ENCODE data around the gene TTLL5.

TTLL5 gene

GRCh38 chr14:75824318-75824717 is 163.3 kb downstream of the TTLL5 start:
- Histone ChIP-seq H3K36me3 (ENCODE audit: control insufficient read depth, insufficient read depth, low read length, severe bottlenecking) (peaks cover 11% of the 10 kb centered on the region), H3K9ac (ENCODE audit: low read length) (no peak overlapping the region), H3K4me3 (ENCODE audit: low read length) (no peak overlapping the region), H3K9me3 (ENCODE audit: control insufficient read depth, low read length) (no peaks in the 10 kb centered on the region), H3K4me1 (ENCODE audit: control insufficient read depth, insufficient read depth, low read length) (peaks cover 57% of the 10 kb centered on the region), H3K27me3 (replicated peaks; ENCODE audit: control insufficient read depth, insufficient read depth, low read length) (no peaks in the 10 kb centered on the region)
- peak; percentile 44 for DNase-seq (ENCODE audit: low read depth)

DNA sequence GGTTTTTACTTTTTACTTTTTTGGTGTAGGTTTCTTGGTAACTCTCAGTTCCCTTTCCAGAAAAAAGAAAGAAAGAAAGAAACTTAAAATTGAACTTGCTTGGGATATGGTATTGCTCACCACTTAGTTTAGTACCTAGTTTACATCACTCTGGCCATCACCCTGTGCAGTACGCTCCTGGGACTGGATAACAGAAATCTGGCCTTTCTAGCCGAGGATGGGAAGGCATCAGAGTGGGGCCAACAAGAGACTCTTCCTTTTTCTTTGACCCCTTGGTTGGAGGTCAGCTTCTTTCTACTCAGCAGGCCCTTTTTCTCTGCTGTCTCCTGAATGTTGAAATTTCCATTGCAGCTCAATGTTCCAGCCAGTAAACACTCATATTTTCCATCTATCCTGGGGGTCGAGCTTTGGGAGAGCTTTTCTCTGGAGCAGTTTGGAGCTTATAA is 164.1 kb downstream of the TTLL5 start:
- peaks cover 5% of the 10 kb centered on the region for H3K36me3 ChIP-seq (ENCODE audit: control insufficient read depth, insufficient read depth, low read length, severe bottlenecking)
- H3K9me3 ChIP-seq (ENCODE audit: control insufficient read depth, low read length) = no peaks in the 10 kb centered on the region
- peak; percentile 65 for DNase-seq (ENCODE audit: low read depth)
- peaks cover 57% of the 10 kb centered on the region for H3K4me1 ChIP-seq (ENCODE audit: control insufficient read depth, insufficient read depth, low read length)
- no peak overlapping the region for H3K9ac ChIP-seq (ENCODE audit: low read length)
- H3K4me3 ChIP-seq (ENCODE audit: low read length) = no peak overlapping the region
- no peaks in the 10 kb centered on the region for H3K27me3 ChIP-seq (replicated peaks; ENCODE audit: control insufficient read depth, insufficient read depth, low read length)

DNA sequence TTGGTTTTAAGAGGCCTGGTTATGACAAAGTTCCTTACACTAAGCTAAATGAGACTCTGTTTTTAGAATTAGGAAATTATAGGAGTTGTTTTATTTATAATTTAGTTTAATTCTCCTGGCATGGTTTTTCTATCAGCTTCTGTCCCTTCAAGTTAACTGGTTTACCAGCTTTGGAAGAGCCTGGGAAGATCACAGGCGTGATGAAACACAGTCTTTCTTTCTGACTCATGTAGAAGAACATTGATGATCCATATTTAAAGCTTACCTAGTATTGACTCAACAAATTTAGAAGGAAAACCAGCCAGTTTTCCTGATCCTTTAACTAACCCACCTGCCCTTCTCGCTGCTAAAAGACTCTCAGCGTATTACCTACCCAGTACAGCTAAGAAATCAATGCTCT is 165.6 kb downstream of the TTLL5 start:
- no peaks in the 10 kb centered on the region for H3K36me3 ChIP-seq (ENCODE audit: control insufficient read depth, insufficient read depth, low read length, severe bottlenecking)
- DNase-seq (ENCODE audit: low read depth) = no peak
- no peak overlapping the region for H3K9ac ChIP-seq (ENCODE audit: low read length)
- H3K4me3 ChIP-seq (ENCODE audit: low read length) = no peak overlapping the region
- H3K4me1 ChIP-seq (ENCODE audit: control insufficient read depth, insufficient read depth, low read length) = peaks cover 57% of the 10 kb centered on the region
- H3K9me3 ChIP-seq (ENCODE audit: control insufficient read depth, low read length) = no peaks in the 10 kb centered on the region
- H3K27me3 ChIP-seq (replicated peaks; ENCODE audit: control insufficient read depth, insufficient read depth, low read length) = no peaks in the 10 kb centered on the region

- no peak overlapping the region for H3K9ac ChIP-seq (ENCODE audit: low read length)
- no peak overlapping the region for H3K4me3 ChIP-seq (ENCODE audit: low read length)
- no peaks in the 10 kb centered on the region for H3K36me3 ChIP-seq (ENCODE audit: control insufficient read depth, insufficient read depth, low read length, severe bottlenecking)
- H3K27me3 ChIP-seq (replicated peaks; ENCODE audit: control insufficient read depth, insufficient read depth, low read length) = no peaks in the 10 kb centered on the region
- peaks cover 57% of the 10 kb centered on the region for H3K4me1 ChIP-seq (ENCODE audit: control insufficient read depth, insufficient read depth, low read length)
- no peak for DNase-seq (ENCODE audit: low read depth)
- H3K9me3 ChIP-seq (ENCODE audit: control insufficient read depth, low read length) = no peaks in the 10 kb centered on the region
These were observed 166.3 kb downstream of the TTLL5 start for GRCh38 chr14:75827331-75827730.

DNA sequence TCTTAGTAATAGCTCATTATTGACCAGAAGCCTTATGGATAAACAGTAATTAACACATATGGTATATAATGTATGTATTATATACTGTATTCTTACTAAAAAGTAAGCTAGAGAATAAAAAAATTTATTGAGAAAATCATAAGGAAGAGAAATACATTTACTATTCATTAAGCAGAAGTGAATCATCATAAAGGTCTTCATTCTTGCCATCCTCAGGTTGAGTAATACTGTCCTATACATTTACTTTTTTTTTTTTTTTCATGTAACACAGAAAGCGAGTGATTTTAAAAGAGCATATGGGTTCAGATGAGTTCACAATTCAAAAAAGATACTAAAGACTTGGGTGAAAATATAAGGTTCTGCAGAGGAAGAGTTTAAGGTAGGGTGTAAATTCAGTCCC is 168.3 kb downstream of the TTLL5 start:
- no peak for DNase-seq (ENCODE audit: low read depth)
- no peak overlapping the region for H3K9ac ChIP-seq (ENCODE audit: low read length)
- peaks cover 43% of the 10 kb centered on the region for H3K4me1 ChIP-seq (ENCODE audit: control insufficient read depth, insufficient read depth, low read length)
- no peaks in the 10 kb centered on the region for H3K36me3 ChIP-seq (ENCODE audit: control insufficient read depth, insufficient read depth, low read length, severe bottlenecking)
- no peak overlapping the region for H3K4me3 ChIP-seq (ENCODE audit: low read length)
- H3K27me3 ChIP-seq (replicated peaks; ENCODE audit: control insufficient read depth, insufficient read depth, low read length) = no peaks in the 10 kb centered on the region
- H3K9me3 ChIP-seq (ENCODE audit: control insufficient read depth, low read length) = no peaks in the 10 kb centered on the region

- Histone ChIP-seq H3K4me1 (ENCODE audit: control insufficient read depth, insufficient read depth, low read length) (peaks cover 22% of the 10 kb centered on the region), H3K27me3 (replicated peaks; ENCODE audit: control insufficient read depth, insufficient read depth, low read length) (no peaks in the 10 kb centered on the region), H3K4me3 (ENCODE audit: low read length) (peak overlapping the region; percentile 30), H3K9ac (ENCODE audit: low read length) (no peak overlapping the region), H3K9me3 (ENCODE audit: control insufficient read depth, low read length) (no peaks in the 10 kb centered on the region), H3K36me3 (ENCODE audit: control insufficient read depth, insufficient read depth, low read length, severe bottlenecking) (no peaks in the 10 kb centered on the region)
- peak; percentile 32 for DNase-seq (ENCODE audit: low read depth)
These were observed 170.4 kb downstream of the TTLL5 start for GRCh38 chr14:75831455-75831854.

DNA sequence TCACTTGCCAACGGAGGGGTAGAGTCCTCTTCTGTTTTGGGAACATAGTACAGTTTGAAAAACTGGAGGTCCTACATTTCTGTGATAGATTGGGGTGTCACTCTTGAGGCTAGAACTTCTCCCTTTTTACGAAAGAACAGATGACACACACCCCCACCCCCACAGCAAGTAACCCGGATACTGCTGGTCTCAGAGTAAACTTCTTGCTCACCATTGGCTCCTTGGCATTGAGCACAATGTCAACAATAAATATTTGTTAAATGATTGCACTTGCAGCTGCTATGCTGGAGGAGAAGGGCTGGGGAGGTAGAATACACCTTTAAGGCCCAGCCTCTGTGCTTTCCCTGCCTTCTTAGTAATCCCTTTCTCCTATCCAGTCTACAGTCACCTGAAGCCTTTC is 170.9 kb downstream of the TTLL5 start:
- H3K27me3 ChIP-seq (replicated peaks; ENCODE audit: control insufficient read depth, insufficient read depth, low read length) = no peaks in the 10 kb centered on the region
- H3K4me3 ChIP-seq (ENCODE audit: low read length) = peak overlapping the region; percentile 30
- H3K4me1 ChIP-seq (ENCODE audit: control insufficient read depth, insufficient read depth, low read length) = peaks cover 18% of the 10 kb centered on the region
- no peak overlapping the region for H3K9ac ChIP-seq (ENCODE audit: low read length)
- peak; percentile 29 for DNase-seq (ENCODE audit: low read depth)
- no peaks in the 10 kb centered on the region for H3K36me3 ChIP-seq (ENCODE audit: control insufficient read depth, insufficient read depth, low read length, severe bottlenecking)
- no peaks in the 10 kb centered on the region for H3K9me3 ChIP-seq (ENCODE audit: control insufficient read depth, low read length)

DNA sequence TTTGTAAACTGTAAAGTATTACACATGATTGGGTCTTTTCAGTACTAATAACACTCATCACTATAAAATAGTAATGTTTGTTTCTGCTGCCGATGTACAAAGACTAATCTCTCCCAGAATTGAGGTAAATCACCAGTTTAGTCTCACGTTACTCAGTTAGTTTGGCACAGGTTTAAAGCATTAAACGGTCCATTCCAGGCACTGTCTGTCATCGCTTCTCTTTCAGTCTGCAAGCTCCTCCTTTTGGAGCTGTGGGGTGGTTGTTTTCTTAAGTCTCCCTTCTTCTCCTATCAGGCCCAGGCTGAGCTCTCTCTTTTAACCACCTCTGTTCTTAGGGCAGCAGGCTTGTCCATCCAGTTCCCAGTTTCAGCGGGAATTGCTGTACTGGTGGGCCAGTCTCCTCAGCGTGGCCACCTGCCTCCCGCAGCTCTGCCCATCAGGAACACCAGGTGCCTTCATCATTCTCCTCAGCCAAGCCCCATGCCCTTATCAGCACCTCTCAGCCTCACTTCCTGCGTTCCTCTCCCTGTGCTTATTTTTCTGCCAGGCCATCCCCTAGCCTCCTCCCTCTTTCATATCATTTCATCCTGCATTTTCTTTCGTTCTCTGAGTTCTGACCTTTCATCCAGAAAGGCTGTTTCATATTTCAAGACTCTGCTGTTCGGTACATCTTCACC is 171.7 kb downstream of the TTLL5 start:
- Histone ChIP-seq H3K36me3 (ENCODE audit: control insufficient read depth, insufficient read depth, low read length, severe bottlenecking) (no peaks in the 10 kb centered on the region), H3K9me3 (ENCODE audit: control insufficient read depth, low read length) (no peaks in the 10 kb centered on the region), H3K4me1 (ENCODE audit: control insufficient read depth, insufficient read depth, low read length) (peaks cover 18% of the 10 kb centered on the region), H3K4me3 (ENCODE audit: low read length) (no peak overlapping the region), H3K9ac (ENCODE audit: low read length) (no peak overlapping the region), H3K27me3 (replicated peaks; ENCODE audit: control insufficient read depth, insufficient read depth, low read length) (no peaks in the 10 kb centered on the region)
- peak; percentile 70 for DNase-seq (ENCODE audit: low read depth)

- Histone ChIP-seq H3K36me3 (ENCODE audit: control insufficient read depth, insufficient read depth, low read length, severe bottlenecking) (no peaks in the 10 kb centered on the region), H3K27me3 (replicated peaks; ENCODE audit: control insufficient read depth, insufficient read depth, low read length) (no peaks in the 10 kb centered on the region), H3K9ac (ENCODE audit: low read length) (no peak overlapping the region), H3K9me3 (ENCODE audit: control insufficient read depth, low read length) (no peaks in the 10 kb centered on the region), H3K4me1 (ENCODE audit: control insufficient read depth, insufficient read depth, low read length) (peaks cover 18% of the 10 kb centered on the region), H3K4me3 (ENCODE audit: low read length) (no peak overlapping the region)
- DNase-seq (ENCODE audit: low read depth) = peak; percentile 57
These were observed 172.4 kb downstream of the TTLL5 start for GRCh38 chr14:75833326-75834020.

DNA sequence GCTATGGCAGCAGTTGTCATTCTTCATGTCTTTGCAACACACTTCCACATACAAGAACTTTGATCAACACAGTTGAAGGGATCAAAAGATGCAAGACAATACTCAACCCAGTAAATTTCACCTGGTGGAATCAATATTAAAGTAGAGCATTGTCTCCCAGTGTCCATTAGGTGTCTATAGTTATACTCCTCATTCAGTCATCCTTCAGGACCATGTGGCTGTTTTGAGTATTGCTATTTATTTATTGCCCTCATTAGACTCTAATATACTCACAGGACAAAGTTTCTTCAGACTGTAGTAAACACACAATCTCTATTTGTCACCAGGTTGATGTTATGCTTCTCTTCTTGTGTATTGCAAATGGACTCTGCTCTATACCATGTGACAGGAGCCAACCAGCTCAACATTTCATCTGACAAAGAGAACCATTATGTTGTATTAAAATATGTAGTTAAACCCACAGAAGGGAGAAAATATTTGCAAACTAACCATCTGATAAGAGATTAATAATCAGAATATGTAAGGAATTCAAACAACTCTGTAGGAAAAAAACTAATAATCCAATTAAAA is 174.2 kb downstream of the TTLL5 start:
- Histone ChIP-seq H3K4me3 (ENCODE audit: low read length) (no peak overlapping the region), H3K9me3 (ENCODE audit: control insufficient read depth, low read length) (peaks cover 13% of the 10 kb centered on the region), H3K27me3 (replicated peaks; ENCODE audit: control insufficient read depth, insufficient read depth, low read length) (no peaks in the 10 kb centered on the region), H3K4me1 (ENCODE audit: control insufficient read depth, insufficient read depth, low read length) (peaks cover 18% of the 10 kb centered on the region), H3K9ac (ENCODE audit: low read length) (no peak overlapping the region), H3K36me3 (ENCODE audit: control insufficient read depth, insufficient read depth, low read length, severe bottlenecking) (no peaks in the 10 kb centered on the region)
- DNase-seq (ENCODE audit: low read depth) = no peak

GRCh38 chr14:75835737-75836136 is 174.7 kb downstream of the TTLL5 start:
- no peak overlapping the region for H3K4me3 ChIP-seq (ENCODE audit: low read length)
- no peaks in the 10 kb centered on the region for H3K27me3 ChIP-seq (replicated peaks; ENCODE audit: control insufficient read depth, insufficient read depth, low read length)
- H3K9ac ChIP-seq (ENCODE audit: low read length) = no peak overlapping the region
- H3K4me1 ChIP-seq (ENCODE audit: control insufficient read depth, insufficient read depth, low read length) = peaks cover 18% of the 10 kb centered on the region
- no peaks in the 10 kb centered on the region for H3K36me3 ChIP-seq (ENCODE audit: control insufficient read depth, insufficient read depth, low read length, severe bottlenecking)
- no peak for DNase-seq (ENCODE audit: low read depth)
- H3K9me3 ChIP-seq (ENCODE audit: control insufficient read depth, low read length) = peaks cover 13% of the 10 kb centered on the region
